ENCODE results near the gene PTGDS.

DNA sequence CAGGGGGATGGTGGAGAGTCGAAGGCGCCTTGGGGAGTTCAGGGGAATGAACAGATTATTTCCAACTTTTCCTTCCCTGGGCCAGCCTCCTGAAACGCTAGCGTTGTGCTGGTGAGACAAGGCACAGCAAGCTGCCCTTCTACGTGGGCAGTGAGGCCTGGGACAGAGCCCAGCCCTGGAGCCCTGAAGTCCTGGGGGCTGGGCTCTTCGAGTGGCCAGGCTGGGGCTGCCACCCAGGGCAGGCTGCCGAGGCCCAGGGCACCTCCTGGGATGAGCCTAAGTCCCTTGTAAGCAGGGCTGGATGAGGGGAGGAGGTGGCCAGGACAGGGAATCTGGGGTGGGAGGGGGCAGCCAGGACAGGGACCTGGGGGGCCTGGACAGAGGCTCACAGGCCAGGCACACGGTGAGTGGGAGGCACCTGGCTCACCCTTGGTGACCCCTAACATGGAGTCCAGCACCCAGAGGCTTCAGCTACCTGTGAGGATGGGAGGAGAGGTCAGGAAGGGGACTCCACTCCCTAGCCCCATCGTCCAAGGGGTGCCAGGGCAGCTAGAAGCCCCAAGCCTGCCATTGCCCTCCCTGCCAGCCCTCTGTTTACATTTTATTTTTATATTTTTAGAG, 26.5 kb upstream of the PTGDS start:
- TF ChIP-seq, protein P1, sequence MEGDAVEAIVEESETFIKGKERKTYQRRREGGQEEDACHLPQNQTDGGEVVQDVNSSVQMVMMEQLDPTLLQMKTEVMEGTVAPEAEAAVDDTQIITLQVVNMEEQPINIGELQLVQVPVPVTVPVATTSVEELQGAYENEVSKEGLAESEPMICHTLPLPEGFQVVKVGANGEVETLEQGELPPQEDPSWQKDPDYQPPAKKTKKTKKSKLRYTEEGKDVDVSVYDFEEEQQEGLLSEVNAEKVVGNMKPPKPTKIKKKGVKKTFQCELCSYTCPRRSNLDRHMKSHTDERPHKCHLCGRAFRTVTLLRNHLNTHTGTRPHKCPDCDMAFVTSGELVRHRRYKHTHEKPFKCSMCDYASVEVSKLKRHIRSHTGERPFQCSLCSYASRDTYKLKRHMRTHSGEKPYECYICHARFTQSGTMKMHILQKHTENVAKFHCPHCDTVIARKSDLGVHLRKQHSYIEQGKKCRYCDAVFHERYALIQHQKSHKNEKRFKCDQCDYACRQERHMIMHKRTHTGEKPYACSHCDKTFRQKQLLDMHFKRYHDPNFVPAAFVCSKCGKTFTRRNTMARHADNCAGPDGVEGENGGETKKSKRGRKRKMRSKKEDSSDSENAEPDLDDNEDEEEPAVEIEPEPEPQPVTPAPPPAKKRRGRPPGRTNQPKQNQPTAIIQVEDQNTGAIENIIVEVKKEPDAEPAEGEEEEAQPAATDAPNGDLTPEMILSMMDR (IDR thresholded peaks at IDR 0.05): no peak
- TF ChIP-seq POLR2A (IDR thresholded peaks at IDR 0.05; ENCODE audit: low read depth): no peak

Measured in esophagus muscularis mucosa (tissue), 3 donors.